Right lobe of liver (tissue), 4 donors: Measurements from ENCODE around the gene PRSS8.

Source experiments
- POLR2A ChIP-seq: fragments of 450-650 bp; IDR thresholded peaks from one replicate; pipeline ENCODE4 v1.6.1; 2017; ENCODE audit warnings: antibody characterized with exemption, mild to moderate bottlenecking
- TF ChIP-seq, protein P1 (sequence below), 4 donors: fragments of 200-600 bp in 3 of 4; fragments of 450-650 bp in 1 of 4; IDR thresholded peaks; one replicate each; pipeline versions ENCODE4 v1.5.1 to v1.8.0; 2016 to 2022; ENCODE audit warnings: antibody characterized with exemption in 4 of 4, mild to moderate bottlenecking in 2 of 4
- donor health status: DM: no; HTN: no; CAD: no.
- donor health status: DM: no; HTN: no; CAD: no.
- donor health status: DM: no; HTN: yes; CAD: no.

DNA sequence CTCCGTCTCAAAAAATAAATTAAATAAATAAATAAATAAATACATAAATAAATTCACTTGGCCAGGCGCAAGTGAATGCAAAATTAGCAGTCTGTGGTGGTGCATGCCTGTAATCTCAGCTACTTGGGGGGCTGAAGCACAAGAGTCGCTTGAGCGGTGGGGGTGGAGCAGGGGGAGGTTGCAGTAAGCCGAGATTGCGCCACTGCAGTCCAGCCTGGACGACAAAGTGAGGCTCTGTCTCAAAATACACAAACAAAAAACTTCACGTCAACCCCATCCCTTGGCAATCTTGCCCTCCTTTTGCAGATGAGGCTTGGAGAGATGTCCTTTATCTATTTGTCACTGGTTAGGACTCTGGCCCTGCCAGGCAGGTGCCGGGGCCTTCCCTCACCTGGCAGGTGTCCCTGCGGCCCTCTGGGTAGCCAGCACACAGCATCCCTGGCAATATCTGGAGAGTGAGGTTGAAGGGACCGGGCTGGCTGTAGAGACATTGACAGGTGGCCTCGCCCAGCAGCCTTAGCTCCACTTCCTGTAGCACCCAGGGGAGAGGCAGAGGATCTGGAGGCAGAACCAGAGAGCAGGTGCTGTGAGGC lies 10.0 kb upstream of the PRSS8 start:
- TF ChIP-seq, protein P1, sequence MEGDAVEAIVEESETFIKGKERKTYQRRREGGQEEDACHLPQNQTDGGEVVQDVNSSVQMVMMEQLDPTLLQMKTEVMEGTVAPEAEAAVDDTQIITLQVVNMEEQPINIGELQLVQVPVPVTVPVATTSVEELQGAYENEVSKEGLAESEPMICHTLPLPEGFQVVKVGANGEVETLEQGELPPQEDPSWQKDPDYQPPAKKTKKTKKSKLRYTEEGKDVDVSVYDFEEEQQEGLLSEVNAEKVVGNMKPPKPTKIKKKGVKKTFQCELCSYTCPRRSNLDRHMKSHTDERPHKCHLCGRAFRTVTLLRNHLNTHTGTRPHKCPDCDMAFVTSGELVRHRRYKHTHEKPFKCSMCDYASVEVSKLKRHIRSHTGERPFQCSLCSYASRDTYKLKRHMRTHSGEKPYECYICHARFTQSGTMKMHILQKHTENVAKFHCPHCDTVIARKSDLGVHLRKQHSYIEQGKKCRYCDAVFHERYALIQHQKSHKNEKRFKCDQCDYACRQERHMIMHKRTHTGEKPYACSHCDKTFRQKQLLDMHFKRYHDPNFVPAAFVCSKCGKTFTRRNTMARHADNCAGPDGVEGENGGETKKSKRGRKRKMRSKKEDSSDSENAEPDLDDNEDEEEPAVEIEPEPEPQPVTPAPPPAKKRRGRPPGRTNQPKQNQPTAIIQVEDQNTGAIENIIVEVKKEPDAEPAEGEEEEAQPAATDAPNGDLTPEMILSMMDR (IDR thresholded peaks at IDR 0.05), result no peak
- no peak for TF ChIP-seq POLR2A
